Neural progenitor cell (in vitro differentiated cells): Measurements from ENCODE around the gene ZNF124.
"Not testable (repeated sequence)": the region's sequence is repeated elsewhere in the genome, so short reads cannot be mapped to it uniquely, and the experiment has no call there.

Experiments
- EZH2 ChIP-seq: fragments of 200-600 bp; sonication (generic); IDR thresholded peaks from 2 replicates; pipeline ENCODE4 v1.6.1; 2017; ENCODE audit warnings: antibody characterized with exemption, mild to moderate bottlenecking, moderate library complexity
- EZH2phosphoT487 ChIP-seq: fragments of 200-600 bp; sonication (generic); IDR thresholded peaks from 2 replicates; pipeline ENCODE4 v1.6.1; 2017; ENCODE audit warnings: antibody characterized with exemption
- TF ChIP-seq, protein P1 (sequence below): fragments of 200-600 bp; sonication (generic); IDR thresholded peaks from 2 replicates; pipeline ENCODE4 v1.5.1; 2017; ENCODE audit warnings: antibody characterized with exemption, mild to moderate bottlenecking

- TF ChIP-seq, protein P1, sequence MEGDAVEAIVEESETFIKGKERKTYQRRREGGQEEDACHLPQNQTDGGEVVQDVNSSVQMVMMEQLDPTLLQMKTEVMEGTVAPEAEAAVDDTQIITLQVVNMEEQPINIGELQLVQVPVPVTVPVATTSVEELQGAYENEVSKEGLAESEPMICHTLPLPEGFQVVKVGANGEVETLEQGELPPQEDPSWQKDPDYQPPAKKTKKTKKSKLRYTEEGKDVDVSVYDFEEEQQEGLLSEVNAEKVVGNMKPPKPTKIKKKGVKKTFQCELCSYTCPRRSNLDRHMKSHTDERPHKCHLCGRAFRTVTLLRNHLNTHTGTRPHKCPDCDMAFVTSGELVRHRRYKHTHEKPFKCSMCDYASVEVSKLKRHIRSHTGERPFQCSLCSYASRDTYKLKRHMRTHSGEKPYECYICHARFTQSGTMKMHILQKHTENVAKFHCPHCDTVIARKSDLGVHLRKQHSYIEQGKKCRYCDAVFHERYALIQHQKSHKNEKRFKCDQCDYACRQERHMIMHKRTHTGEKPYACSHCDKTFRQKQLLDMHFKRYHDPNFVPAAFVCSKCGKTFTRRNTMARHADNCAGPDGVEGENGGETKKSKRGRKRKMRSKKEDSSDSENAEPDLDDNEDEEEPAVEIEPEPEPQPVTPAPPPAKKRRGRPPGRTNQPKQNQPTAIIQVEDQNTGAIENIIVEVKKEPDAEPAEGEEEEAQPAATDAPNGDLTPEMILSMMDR = not testable (repeated sequence)
- TF ChIP-seq EZH2phosphoT487, EZH2: not testable (repeated sequence)
Measured at GRCh38 chr1:247126166-247126565, 45.7 kb downstream of the ZNF124 start.
